NCI-H1930 (cell line): ENCODE data around the gene EMX2.

Experiments
- DNase-seq, 2 experiments: peaks; one replicate each; lab custom pipeline; 2025; lab: John Stamatoyannopoulos, UW

The EMX2 gene

GRCh38 chr10:117532003-117532385, 10.6 kb upstream of the EMX2 start:
- no peak for DNase-seq

DNA sequence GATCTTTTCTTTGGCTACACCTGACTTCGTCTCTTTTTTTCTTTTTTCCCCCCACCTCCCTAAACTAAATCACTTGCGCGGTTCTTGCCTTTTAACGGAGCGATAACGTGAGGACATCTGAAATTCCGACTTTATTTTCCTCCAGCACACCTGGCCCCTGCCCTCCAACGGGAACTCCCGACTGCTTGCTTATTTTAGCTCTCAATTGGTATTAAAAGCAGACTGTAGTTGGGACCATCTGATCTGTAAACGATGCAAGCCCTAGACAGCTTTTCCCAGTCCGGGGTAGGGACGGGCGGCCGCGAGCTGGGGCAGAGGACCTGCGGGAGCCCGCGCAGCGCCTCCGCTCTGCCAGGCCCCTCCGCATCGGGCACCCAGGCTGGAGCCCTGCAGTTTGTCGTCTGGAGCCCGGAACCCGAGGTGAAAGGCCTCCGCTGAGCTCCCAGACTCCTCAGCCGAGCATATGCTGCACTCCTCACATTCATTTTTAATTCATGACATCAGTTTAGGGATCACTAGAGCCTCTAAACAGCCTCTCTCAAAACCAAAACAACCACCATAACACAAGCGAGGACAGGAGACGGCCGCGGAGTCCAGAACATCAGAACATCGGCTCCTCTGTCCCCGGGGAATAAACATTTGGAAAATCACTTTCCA, 10.0 kb upstream of the EMX2 start:
- no peak for DNase-seq

DNA sequence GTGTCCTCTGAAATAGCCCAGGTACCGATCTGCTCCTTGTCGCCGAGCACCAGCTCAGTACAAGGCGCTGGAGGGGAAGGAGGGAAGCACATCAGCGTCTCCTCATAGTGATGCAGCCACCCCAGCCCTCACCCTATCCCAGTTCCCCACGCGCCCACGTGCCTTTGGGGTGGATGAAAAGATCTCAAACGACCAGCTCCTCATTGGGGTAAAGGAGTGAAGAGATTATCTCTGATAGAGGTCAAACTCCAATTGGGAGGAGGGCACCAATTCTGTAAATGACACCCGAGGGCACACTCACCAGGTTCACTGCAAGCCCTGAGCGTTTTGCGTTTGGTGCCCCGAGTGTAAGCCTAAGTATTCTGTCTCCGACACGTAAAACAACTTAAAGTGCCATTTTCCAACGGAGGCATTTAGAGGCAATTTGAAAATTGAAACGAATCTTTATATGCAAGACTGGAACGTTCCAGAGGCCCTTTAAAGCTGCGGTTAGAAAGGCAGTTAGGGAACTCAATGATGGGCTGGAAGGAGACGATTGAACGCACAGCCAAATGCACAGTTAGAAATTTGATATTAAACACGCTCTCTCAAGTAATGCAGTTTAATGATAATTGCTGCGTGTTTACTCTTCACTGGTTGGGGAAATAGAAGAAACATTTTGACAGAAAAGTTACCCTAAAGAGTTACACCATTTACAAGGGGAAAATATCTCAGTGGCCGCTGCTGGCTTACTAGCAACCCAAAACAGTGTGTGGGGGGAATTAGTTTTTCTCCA, 8.9 kb upstream of the EMX2 start:
- no peak for DNase-seq

DNA sequence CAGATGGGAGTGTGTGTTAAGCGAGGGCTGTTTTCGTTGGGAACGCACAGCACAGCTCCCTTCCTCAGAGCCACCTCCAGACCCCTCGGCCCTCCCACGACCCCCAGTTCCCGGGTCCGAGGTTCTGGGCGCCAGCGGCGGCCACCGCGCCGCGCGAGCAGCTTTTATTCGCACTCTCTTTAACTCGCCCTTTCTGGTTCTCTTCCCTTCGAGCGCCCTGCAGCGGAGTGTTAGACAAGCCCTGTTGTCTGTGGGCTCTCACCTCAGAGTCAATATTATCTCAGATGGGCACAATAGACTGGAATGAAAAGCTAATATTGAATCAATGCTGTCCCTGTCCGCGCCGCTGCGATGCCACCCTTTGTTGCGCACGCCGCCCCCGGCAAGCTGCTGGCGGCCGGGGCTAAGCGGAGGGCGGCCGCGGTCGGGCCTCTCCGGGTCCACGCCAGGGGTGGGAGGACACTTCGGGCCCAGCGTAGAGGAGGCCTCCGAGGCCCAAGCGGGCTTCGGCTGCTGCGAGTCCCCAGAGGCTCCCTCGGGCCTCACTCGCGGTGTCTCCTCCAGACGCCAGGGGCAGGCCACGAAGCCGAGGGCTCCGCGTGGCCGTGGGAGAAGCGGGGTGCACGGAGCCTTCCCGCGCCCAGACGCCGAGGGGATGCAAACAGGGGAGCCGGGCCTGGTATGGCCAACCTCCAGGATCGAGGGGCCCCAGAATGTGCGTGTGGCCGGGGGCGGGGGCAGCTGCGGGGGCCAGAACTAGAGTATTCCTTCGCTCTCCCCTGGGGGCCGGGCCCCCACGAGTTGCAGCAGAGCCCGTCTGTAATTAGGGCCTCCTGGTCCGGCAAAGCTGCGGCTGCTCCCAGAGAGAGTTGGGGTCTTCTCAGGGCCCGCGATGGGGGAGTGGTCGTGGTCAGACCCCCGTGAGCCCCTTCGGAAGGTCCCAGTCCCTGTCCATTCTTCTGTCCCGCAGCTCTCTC, 7.9 kb upstream of the EMX2 start:
- peak; percentile 32 to 39 for DNase-seq

DNA sequence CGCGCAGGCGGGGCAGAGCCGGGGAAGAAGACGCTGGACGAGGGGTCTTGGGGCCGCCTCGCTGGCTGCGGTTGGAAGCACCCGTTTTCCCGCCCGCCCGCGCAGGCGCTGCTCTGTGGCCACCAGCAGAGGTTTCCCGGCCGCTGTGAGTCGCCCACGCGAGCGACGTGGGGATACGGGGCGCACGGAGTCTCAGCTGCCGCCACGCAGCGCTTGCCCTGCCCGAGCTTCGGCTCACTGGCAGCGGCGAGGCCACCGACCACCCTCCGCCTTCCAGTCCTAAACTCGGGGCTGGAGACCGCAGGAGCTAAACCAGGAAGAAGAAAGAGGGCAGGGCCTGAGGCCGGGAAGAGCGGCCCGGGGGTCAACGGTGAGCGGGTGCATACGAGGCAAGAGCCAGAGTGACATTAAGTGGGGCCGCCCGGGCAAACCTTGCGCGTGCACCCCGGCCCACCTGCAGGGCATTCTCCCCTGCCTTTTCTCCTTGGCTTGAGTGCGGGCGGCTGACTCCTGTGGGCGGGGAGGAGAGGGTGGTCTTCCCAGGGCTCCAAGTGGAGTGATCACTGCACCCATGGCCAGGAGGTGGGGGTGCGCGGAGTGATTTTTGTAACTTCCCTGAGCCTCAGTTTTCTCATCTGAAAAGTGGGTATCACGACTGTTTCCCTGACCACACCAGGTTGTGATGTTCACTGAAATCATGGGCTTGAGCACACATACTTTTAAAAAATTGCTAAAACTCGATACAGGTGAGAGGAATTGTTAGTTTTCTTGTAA, 7.1 kb upstream of the EMX2 start:
- no peak for DNase-seq

DNA sequence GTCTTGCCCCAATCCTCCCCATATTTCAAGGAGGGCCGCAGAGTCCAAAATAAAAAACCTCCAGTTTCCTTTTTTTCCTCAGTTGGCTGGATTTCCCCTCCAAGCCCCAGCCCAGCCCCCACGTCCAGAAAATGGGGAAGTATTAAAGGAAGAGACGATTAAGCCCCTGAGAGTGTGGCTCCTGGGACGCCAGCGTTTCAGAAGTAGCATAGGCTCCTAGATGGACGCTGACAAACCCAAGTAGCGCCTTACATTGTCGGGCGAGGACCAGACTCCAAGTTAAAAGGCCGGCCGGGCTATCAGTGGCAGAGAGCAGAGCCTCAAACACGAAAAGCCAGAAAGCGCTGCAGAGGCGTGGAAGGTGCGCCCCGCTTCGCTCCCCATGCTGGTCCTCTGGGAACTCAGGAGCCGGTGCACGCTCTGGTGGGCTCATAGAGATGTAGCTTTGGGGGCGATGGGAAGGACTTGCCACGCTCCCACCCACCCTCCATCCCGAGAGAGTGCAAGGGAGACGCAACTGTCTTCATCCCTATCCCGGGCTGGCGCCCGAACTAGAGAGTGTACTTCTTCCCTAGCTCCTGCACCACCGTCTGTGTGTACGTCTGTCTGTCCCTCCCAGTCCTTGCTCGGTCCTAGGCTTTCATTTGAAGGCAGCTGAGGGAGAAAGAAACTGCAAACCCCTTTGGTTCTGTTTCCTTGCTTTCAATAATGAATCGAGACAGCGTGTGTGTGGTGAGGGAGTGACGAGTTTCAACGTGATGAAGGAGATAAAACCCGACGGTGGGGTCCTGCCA, 6.3 kb upstream of the EMX2 start:
- DNase-seq, result no peak

DNA sequence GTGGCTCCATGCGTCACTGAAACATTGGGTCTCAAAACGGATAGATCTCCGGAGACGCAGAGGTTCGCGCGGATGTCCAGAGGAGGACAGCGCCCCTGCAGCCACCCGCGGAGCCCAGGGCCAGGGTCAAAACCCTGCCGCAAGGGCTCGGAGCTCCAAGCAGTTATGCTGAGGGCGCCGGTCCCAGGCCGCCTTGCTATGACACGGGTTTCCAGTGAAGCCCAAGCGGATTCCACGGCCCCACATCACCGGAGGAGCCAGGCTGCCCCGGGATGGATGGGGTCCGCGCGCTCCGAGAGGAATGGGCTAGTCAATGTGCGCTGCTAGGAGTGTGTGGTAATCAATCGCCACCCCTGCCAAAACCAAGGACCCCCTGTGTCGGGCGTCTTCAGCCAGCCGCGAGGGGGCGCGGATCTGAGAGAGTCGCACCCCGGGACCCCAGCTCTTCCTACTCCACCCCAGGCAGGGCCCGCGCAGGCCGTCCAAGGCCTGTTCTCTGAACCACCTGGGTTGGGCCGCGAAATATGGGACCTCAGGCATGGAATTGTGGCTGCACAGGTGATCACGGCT, 5.6 kb upstream of the EMX2 start:
- no peak for DNase-seq

DNA sequence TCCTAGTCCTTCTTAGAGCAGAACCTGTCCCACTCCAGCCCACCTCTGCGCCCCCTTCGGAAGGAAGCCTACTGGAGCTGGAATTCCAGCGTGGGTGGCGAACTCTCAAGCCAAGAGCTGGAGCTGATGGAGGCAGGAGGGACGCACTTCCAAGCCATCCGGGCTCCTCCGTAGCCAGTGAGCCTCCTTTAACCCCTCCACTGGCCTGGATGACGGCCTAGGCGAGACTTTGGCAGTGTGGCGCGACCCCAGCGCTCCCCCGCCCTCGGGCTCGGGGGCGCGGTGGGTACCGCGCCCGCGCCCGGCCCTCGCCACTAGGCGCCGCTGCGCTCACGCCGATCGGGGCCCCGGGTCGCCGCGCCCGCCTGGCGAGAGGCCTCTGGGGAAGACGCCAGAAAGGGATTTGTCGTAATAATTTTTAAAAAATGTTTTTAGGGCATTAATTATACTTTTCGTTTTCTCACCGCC, 5.1 kb upstream of the EMX2 start:
- DNase-seq, result no peak

DNA sequence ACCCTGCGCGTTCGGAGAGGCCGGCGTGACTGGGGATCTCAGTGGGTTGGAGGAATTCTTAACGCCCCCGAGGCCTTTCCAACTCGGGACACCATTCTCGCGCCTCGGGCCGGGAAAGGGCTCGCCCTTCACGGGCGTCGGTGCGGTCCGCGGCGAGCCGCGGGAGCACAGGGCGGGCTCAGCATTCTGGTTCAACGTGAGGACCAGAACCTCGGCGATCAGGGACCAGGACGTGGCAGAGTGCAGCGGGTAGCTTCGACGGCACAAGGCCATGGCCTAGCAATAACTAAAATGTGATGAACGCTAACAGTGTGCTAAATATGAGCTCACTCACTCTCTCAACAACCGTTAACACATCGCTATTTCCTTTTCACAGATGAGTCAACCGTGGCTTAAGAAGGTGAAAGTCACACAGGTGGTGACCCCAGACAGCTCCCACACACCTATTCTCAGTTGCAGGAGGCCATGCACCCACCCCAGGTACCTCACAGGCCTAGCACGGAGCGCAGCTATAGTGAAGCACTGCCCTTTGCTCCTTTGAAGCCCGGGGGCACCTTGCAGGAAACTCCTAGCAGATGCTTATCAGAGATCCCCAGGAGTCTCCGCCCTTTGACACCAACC, 4.5 kb upstream of the EMX2 start:
- DNase-seq, result no peak

GRCh38 chr10:117539361-117539773, 3.2 kb upstream of the EMX2 start:
- no peak for DNase-seq

GRCh38 chr10:117539903-117540639, 2.5 kb upstream of the EMX2 start:
- no peak for DNase-seq

DNA sequence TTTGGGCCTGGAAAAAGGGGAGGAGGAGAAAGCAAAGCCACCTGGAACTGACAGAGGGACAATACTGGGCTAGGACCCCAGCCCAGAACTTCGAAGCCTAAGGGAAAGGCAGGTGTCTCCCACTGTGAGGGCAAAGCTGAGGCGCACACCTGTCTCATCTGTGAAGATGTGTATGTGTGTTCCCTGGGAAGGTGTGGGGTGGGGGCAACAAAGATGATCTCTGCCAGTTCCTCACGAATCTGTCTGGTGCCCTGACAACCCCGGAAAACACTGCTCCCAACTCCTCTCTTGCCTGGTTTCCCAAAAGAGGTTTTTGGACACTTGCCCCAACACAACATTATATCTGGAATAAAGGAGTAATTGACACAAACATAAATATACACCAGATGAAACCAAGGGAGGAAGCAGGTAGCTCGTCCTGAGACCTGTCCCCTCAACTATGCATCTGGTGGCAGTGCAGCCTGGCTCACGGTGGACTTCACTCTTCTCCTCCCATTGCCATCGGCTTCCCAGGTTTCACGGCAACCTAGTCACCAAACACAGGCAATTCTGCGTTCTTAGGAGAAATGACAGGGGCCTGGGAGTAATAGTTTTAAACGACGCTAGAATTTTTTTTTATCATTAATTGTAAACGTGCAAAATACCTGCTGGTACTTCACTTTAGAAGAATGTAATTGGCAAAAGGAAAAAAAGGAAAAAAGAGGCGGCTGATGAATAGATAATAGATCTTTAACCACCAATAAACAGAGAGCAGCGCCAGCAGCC, 1.7 kb upstream of the EMX2 start:
- DNase-seq, result no peak

DNA sequence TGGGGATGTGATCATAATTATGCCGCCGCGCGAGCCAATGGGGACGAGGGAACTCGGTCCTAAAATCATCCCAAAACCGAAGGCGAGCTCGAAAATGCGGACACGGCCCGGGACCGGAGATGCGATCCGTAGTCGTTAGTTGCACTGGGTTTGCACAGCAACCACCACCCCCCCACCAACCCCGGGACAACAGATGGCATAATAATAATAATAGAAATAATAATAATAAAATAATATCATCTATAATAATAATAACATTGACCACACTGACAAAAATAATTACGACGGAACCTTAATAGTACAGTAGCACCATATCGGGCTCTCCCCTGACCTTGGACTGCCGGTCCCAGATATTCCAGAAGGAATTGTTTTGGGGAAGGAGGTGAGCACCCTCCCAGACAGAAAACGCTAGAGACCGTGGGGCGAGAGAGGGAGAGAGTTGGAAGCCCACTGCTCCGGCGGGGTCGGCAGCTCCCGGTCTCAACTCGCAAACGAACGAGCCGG, 1.1 kb upstream of the EMX2 start:
- DNase-seq, result peak; percentile 7 to 17

DNA sequence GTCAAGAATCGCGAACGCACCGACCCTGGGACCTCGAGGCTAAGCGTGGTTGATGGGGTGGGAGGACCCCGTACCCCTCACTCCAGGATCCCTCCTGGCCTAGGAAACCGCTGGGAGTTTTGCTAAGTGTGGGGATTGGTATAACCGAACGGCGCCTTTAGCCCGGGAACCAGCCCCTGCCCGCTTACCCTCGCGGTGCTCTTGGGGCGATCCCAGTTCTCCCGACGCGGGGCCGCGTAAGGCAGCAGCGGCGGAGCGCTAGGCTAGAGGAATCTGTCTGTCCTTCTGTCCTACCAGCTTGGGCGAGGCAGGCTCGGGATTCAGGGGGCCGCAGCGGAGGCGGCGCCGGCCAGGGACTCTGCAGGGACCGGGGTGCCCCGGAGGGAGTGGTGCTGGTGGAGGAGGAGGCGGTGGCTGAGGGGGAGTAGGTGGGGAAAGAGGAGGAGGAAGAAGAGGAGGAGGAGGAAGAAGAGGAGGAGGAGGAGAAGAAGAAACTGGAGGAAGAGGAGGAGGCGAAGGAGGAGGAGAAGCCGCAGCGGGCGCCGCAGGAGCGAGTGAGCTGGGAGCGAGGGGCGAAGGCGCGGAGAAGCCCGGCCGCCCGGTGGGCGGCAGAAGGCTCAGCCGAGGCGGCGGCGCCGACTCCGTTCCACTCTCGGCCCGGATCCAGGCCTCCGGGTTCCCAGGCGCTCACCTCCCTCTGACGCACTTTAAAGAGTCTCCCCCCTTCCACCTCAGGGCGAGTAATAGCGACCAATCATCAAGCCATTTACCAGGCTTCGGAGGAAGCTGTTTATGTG, 439 bp upstream of the EMX2 start:
- peak; percentile 50 to 51 for DNase-seq

- peak; percentile 8 to 32 for DNase-seq
These were observed 868 bp downstream of the EMX2 start for GRCh38 chr10:117543225-117544003.

DNA sequence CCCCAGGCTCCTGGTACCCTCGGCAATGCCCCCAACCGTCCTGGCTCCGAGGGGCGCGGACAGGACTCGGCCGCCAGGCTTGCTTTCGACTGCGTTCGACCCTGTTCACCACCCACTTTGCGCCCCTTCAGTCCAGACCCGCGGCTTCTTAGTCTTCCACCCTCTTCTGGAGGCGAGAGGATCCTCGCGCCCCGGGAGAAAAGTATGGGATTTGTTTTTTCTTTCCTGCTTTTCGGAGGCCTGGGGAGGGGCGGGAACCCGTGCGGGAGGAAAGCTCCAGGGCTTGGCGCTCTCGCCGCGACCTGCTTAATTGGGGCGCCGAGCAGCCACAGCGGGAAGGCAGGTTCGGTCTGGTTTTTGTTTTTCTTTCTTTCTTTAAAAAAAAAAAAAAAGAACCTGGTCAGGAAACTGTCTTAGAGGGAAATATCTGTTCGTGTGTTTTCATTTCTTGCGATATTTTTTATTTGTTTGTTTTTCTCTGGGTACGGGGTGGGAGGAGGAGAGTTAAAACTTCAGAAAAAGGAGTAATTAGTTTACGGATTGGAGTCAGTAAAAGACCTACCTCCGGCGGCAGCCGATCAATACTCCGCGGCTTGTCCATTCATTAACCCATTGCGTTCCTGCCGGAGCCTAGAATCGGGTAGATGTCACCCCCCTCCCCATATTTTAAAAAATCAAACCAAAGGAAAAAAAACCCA, 1.6 kb downstream of the EMX2 start:
- no peak for DNase-seq
